HG02885 (cell line): ENCODE results near the gene AFMID.
A peak's percentile ranks its signal among the peaks of the same experiment; 100 is the strongest.

Source experiments
- ATAC-seq: cut with Tn5 transposase; IDR thresholded peaks from one replicate; pipeline ENCODE4 v1.9.1; 2021; ENCODE audit warnings: mild to moderate bottlenecking; ENCODE audit not compliant: unreplicated experiment, poor library complexity

Gene AFMID

DNA sequence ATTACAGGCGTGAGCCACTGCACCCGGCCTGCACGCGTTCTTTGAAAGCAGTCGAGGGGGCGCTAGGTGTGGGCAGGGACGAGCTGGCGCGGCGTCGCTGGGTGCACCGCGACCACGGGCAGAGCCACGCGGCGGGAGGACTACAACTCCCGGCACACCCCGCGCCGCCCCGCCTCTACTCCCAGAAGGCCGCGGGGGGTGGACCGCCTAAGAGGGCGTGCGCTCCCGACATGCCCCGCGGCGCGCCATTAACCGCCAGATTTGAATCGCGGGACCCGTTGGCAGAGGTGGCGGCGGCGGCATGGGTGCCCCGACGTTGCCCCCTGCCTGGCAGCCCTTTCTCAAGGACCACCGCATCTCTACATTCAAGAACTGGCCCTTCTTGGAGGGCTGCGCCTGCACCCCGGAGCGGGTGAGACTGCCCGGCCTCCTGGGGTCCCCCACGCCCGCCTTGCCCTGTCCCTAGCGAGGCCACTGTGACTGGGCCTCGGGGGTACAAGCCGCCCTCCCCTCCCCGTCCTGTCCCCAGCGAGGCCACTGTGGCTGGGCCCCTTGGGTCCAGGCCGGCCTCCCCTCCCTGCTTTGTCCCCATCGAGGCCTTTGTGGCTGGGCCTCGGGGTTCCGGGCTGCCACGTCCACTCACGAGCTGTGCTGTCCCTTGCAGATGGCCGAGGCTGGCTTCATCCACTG lies 27.0 kb downstream of the AFMID start, which contains the start of gene BIRC5:
BIRC5 (plus strand) TSS at position 238 of the 690 bp plus-strand sequence; CDS start at position 302, 64 bp downstream.
- ATAC-seq: peak; percentile 86

DNA sequence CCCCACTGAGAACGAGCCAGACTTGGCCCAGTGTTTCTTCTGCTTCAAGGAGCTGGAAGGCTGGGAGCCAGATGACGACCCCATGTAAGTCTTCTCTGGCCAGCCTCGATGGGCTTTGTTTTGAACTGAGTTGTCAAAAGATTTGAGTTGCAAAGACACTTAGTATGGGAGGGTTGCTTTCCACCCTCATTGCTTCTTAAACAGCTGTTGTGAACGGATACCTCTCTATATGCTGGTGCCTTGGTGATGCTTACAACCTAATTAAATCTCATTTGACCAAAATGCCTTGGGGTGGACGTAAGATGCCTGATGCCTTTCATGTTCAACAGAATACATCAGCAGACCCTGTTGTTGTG lies 27.5 kb downstream of the AFMID start:
- ATAC-seq: no peak

DNA sequence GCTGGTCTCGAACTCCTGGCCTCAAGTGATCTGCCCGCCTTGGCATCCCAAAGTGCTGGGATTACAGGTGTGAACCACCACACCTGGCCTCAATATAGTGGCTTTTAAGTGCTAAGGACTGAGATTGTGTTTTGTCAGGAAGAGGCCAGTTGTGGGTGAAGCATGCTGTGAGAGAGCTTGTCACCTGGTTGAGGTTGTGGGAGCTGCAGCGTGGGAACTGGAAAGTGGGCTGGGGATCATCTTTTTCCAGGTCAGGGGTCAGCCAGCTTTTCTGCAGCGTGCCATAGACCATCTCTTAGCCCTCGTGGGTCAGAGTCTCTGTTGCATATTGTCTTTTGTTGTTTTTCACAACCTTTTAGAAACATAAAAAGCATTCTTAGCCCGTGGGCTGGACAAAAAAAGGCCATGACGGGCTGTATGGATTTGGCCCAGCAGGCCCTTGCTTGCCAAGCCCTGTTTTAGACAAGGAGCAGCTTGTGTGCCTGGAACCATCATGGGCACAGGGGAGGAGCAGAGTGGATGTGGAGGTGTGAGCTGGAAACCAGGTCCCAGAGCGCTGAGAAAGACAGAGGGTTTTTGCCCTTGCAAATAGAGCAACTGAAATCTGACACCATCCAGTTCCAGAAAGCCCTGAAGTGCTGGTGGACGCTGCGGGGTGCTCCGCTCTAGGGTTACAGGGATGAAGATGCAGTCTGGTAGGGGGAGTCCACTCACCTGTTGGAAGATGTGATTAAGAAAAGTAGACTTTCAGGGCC lies 32.4 kb downstream of the AFMID start:
- ATAC-seq: no peak

DNA sequence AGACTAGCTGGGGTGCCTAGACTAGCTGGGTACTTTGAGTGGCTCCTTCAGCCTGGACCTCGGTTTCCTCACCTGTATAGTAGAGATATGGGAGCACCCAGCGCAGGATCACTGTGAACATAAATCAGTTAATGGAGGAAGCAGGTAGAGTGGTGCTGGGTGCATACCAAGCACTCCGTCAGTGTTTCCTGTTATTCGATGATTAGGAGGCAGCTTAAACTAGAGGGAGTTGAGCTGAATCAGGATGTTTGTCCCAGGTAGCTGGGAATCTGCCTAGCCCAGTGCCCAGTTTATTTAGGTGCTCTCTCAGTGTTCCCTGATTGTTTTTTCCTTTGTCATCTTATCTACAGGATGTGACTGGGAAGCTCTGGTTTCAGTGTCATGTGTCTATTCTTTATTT lies 35.9 kb downstream of the AFMID start:
- ATAC-seq: no peak

DNA sequence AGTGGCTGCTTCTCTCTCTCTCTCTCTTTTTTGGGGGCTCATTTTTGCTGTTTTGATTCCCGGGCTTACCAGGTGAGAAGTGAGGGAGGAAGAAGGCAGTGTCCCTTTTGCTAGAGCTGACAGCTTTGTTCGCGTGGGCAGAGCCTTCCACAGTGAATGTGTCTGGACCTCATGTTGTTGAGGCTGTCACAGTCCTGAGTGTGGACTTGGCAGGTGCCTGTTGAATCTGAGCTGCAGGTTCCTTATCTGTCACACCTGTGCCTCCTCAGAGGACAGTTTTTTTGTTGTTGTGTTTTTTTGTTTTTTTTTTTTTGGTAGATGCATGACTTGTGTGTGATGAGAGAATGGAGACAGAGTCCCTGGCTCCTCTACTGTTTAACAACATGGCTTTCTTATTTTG lies 36.6 kb downstream of the AFMID start:
- ATAC-seq: no peak

DNA sequence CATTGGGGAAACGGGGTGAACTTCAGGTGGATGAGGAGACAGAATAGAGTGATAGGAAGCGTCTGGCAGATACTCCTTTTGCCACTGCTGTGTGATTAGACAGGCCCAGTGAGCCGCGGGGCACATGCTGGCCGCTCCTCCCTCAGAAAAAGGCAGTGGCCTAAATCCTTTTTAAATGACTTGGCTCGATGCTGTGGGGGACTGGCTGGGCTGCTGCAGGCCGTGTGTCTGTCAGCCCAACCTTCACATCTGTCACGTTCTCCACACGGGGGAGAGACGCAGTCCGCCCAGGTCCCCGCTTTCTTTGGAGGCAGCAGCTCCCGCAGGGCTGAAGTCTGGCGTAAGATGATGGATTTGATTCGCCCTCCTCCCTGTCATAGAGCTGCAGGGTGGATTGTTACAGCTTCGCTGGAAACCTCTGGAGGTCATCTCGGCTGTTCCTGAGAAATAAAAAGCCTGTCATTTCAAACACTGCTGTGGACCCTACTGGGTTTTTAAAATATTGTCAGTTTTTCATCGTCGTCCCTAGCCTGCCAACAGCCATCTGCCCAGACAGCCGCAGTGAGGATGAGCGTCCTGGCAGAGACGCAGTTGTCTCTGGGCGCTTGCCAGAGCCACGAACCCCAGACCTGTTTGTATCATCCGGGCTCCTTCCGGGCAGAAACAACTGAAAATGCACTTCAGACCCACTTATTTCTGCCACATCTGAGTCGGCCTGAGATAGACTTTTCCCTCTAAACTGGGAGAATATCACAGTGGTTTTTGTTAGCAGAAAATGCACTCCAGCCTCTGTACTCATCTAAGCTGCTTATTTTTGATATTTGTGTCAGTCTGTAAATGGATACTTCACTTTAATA lies 37.3 kb downstream of the AFMID start:
- no peak for ATAC-seq

DNA sequence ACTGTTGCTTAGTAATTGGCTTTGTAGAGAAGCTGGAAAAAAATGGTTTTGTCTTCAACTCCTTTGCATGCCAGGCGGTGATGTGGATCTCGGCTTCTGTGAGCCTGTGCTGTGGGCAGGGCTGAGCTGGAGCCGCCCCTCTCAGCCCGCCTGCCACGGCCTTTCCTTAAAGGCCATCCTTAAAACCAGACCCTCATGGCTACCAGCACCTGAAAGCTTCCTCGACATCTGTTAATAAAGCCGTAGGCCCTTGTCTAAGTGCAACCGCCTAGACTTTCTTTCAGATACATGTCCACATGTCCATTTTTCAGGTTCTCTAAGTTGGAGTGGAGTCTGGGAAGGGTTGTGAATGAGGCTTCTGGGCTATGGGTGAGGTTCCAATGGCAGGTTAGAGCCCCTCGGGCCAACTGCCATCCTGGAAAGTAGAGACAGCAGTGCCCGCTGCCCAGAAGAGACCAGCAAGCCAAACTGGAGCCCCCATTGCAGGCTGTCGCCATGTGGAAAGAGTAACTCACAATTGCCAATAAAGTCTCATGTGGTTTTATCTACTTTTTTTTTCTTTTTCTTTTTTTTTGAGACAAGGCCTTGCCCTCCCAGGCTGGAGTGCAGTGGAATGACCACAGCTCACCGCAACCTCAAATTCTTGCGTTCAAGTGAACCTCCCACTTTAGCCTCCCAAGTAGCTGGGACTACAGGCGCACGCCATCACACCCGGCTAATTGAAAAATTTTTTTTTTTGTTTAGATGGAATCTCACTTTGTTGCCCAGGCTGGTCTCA lies 38.1 kb downstream of the AFMID start:
- ATAC-seq: no peak

DNA sequence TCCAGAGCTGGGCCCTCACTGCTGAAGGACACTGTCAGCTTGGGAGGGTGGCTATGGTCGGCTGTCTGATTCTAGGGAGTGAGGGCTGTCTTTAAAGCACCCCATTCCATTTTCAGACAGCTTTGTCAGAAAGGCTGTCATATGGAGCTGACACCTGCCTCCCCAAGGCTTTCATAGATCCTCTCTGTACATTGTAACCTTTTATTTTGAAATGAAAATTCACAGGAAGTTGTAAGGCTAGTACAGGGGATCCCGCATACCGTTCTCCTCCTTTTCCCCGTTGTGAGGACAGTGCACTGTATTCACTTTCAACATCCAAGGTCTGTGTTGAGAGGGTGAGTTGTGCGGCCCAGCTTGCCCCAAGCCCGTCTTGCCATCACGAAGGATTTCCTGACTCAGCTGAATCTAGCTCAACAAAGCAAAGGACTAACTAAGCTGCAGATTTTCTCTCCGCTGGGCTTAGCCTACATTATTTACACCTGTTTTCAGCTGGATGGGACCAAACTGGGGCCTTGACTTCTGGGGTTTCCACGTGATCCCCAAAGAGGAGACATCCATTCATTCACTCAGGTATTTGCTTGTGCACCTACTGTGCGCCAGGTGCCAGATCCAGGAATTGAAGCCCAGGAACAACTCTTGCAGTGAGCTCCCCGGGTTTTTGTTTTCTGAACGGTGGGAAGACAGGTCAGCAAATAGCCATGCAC lies 39.0 kb downstream of the AFMID start:
- no peak for ATAC-seq

DNA sequence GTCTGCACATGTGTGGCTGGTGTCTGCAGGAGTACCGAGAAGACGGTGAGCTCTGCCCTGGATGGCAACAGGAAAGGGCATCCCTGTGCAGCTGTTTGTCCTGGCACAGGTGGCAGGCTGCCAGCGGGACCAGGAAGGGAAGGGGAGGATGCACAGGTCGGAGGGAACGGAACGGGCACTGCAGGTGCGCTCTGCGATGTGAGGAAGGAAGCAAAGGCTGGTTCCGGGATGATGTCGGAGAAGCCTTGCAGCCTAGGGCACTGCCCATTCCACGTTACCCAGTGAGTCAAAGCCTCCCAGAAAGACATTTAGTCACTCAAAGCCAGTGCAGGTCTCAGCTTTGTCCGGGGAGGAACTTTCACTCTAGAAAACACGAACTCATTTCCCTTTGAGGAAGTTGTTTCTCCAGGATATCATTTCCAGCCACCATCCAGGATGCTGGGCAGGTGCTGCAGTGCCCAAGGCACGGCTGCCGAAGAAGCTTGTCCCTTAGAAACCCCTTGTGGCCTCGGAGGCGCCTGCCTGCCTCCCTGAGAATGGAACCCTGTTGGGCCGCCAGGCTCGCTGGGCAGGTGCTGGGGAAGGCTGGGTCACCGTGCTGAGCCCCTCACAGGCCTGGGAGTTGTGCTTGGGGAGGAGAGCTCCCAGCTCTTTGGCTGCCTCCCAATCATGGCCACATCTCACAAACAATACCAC lies 39.7 kb downstream of the AFMID start:
- no peak for ATAC-seq

DNA sequence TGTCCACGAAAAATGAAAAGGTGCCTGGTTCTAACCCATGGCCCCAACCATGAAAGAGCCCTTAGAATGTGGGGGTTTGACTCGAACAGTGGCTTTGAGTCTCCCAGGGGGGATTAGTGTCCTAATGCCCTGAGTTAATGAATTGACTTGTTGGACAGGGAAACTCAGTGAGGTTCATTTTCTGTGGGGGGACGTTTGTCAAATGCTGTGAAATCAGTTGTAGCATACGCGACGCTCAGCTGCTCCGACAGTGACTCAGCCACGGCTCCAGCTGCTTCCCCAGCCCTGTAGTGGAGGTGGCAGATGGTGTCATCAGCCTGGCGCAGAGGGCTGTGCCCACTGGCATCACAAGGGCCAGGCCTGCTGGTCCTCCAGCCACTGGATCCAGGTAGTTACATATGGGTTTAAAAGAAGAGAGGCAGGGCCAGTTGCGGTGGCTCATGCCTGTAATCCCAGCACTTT lies 40.3 kb downstream of the AFMID start:
- no peak for ATAC-seq

DNA sequence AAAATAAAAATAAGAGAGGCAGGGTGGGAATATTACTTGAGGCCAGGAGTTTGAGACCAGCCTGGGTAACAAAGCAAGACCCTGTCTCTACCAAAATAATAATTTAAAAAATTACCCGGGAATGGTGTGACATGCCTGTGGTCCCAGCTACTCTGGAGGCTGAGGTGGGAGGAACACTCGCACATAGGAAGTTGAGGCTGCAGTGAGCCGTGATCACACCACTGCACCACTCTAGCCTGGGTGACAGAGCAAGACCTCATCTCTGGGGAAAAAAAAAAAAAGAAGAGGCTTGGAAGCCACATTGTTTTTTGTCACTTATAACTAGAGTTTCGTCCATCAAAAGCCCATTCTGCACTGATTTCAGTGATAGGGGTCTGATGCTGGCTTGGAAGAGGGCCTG lies 41.0 kb downstream of the AFMID start:
- ATAC-seq: no peak

DNA sequence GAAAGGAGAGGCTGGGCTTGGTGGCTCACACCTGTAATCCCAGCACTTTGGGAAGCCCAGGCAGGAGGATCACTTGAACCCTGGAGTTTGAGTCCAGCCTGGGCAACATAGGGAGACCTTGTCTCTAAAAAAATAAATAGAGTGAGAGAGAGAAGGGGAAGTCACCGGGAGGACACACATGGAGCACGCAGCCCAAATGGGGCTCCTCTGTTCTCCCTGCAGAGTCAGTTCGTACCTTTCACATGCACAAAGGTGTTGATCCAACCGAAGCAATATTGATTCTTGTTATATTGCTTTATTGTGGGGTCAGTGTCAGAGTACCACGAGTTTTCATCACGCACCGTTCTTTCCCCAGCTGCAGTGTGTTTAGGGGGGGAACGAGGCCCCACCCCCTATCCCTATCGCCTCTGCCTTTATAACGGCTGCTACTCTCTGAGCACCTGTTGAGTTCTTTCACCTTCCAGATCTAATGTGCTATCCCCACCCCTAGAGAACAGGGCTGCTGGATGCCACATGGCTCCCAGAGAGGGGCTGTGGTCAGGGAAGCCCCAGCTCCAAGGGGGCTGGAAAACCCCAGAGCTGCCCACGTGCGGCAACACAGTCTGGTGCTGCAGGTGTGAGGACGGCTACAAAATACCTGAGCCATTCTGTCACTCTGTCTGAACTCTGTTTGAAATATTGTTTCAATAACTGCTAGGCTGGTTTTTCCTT lies 43.2 kb downstream of the AFMID start:
- ATAC-seq: no peak

DNA sequence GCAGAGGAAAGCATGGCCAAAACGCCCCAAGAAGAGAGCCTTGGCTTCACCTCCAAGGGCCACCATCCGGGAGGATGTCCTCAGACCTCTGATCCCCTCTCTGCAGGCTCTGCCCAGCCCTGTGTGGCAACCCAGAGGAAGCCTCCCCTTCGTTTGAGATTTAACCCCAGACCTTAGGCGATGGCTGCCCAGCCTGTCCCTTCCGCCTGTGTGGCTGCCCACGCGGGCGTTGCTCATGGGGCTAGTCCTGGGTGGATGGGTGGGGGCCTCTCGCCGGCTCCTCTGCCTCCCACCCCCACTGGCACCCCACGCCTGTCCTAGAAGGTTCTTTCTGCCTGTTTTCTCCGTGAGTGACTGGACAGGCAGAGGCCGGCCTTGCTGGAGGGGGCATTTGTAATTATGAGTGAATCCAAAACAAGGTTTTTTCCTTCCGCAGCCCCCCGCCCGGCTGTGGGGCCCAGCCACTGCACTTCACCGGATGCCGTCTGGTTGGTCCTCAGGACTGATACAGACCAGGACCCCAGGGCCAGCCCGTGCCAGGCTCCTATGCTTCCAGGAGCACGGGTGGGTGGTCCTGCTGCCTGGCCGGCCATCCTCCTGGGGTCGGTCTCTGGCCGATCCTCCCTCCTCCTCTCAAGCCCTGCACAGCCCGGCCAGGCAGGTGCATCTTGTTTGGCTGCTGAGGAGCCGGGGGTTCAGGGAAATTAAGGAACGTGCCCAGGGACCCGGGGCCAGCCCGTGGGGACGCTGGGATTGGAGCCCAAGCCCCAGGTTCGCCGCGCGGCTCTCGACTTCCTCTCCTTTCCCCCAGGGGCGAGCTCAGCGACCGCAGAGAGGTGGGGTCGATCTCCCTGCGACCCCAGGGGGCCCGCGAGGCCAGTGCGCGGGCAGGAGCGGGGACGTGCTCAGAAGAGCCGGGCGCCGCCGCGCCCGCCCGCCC lies 44.1 kb downstream of the AFMID start, which contains the start of gene TMEM235:
TMEM235 (plus strand) TSS at position 636 of the 940 bp plus-strand sequence. CDS start 393 bp downstream, outside the sequence.
- no peak for ATAC-seq

DNA sequence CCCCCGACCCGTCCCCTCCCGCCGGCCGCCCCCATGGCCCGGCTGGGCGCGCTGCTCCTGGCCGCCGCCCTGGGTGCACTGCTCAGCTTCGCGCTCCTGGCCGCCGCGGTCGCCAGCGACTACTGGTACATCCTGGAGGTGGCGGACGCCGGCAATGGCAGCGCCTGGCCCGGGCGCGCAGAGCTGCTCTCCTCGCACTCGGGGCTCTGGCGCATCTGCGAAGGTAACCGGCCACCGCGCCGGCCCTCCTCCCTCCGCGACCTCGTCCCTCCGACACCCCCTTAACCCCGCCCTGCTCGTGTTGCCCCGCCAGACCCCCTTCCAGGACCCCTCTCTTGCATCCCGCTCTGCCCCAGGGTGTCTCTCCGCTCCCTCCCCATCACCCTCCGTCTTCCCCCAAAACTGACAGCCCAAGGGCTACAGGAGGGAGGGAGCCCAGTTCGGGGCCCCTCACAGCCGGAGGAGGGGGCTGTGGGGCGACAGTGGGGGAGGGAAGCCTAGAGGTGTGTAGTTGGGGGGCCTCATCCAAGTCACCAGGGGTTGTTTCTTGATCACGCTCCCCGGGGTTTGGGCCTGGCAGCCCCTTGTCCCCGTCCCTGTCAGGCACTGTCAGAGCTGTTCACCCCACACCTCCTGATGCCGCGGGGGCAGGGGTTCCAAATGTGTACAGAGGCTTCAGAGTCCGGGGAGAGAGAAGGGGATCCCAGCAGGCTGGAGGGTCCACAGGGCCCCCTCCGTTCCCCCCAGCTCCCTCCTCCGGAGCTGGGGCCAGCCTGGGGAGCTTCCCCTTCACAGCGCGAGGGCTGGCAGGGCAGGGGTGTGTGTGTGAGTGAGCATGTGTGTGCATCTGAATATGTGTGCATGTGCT lies 45.1 kb downstream of the AFMID start:
- no peak for ATAC-seq

DNA sequence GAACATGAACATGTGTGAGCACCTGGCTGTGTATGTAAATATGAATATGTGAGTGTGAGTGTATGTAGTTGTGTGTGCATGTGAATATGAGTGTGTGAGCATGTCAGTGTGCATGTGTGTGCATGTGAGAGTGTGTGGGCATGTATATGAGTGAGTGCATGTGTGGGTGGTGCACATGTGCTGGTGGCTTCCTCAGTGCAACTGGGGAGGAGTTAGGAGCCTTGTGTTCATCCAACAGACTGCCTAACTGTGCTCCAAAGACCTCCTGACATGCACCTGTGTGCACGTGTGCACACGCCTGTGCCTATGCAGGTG lies 45.7 kb downstream of the AFMID start:
- no peak for ATAC-seq

DNA sequence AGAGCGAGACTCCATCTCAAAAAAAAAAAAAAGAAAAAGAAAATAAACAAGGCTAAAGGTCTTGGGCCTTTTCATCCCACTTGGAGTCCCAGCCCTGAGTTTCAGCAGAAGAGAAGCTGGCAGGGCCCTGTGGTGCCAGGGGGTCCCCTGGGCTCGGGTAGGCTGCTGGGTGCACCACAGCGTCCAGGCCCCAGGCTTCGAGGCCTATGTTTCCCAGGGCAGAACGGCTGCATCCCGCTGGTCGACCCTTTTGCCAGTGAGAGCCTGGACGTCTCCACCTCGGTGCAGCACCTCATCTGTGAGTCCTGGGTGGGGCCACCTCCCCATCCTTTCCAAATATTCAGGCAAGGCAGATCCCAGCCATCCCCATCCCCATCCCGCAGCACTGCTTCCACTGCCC lies 46.5 kb downstream of the AFMID start:
- ATAC-seq: no peak
